Parathyroid adenoma (tissue), 2 donors: ENCODE data around the gene MIX23.

Source experiments
- H2AFZ ChIP-seq: fragments of 300-600 bp; sonication (generic); one replicate; pipeline ENCODE4 v1.7.0; 2017; ENCODE audit warnings: antibody characterized with exemption, mild to moderate bottlenecking
- H3K27ac ChIP-seq: fragments of 300-600 bp; sonication (generic); one replicate; pipeline ENCODE4 v1.7.0; 2017
- H3K27me3 ChIP-seq: fragments of 300-600 bp; sonication (generic); one replicate; pipeline ENCODE4 v1.7.0; 2017; ENCODE audit warnings: low read length; ENCODE audit not compliant: control insufficient read depth, insufficient read depth
- H3K36me3 ChIP-seq: fragments of 300-600 bp; sonication (generic); one replicate; pipeline ENCODE4 v1.7.0; 2017; ENCODE audit warnings: low read length; ENCODE audit not compliant: control insufficient read depth, insufficient read depth
- H3K4me1 ChIP-seq: fragments of 300-600 bp; sonication (generic); one replicate; pipeline ENCODE4 v1.7.0; 2017; ENCODE audit warnings: control low read depth
- H3K4me2 ChIP-seq: fragments of 300-600 bp; sonication (generic); one replicate; pipeline ENCODE4 v1.7.0; 2017; ENCODE audit warnings: low read length
- H3K4me3 ChIP-seq: fragments of 300-600 bp; sonication (generic); one replicate; pipeline ENCODE4 v1.7.0; 2017; ENCODE audit warnings: low read depth, low read length
- H3K79me2 ChIP-seq: fragments of 300-600 bp; sonication (generic); one replicate; pipeline ENCODE4 v1.7.0; 2017; ENCODE audit warnings: control low read depth
- H3K9ac ChIP-seq: fragments of 300-600 bp; sonication (generic); one replicate; pipeline ENCODE4 v1.7.0; 2017; ENCODE audit warnings: mild to moderate bottlenecking
- H3K9me3 ChIP-seq: fragments of 300-600 bp; sonication (generic); one replicate; pipeline ENCODE4 v1.7.0; 2017; ENCODE audit warnings: low read length; ENCODE audit not compliant: control insufficient read depth
- TF ChIP-seq, protein P1 (sequence below): fragments of 300-600 bp; sonication (generic); IDR thresholded peaks from one replicate; pipeline ENCODE4 v1.7.0; 2017; ENCODE audit warnings: antibody characterized with exemption, mild to moderate bottlenecking
- donor health status: primary hyperparathyroidism.

MIX23 gene

DNA sequence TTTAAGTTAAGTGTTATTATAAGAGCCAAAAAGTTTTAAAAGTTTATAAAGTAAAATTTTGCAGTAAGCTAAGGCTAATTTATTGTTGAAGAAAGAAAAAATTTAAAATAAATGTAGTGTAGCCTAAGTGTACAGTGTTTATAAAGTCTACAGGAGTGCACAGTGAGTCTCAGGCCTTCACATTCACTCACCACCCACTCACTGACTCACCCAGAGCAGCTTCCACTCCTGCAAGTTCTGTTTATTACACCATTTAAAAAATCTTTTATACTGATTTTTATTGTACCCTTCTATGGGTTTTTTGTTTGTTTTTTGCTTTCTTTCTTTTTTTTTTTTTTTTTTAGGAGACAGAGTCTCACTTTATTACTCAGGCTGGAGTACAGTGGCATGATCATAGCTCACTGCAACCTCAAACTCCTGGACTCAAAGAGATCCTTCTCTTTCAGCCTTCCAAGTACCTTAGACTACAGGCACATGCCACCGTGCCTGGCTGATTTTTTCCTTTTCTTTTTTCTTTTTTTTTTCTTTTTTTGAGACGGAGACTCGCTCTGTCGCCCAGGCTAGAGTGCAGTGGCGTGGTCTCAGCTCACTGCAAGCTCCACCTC, 32.1 kb downstream of the MIX23 start:
- Histone ChIP-seq H3K4me3 (no peak overlapping the region), H3K36me3 (no peaks in the 10 kb centered on the region), H3K4me2 (no peak overlapping the region), H2AFZ (no peak overlapping the region), H3K4me1 (peaks cover 14% of the 10 kb centered on the region), H3K9ac (no peak overlapping the region), H3K27ac (no peak overlapping the region), H3K9me3 (no peaks in the 10 kb centered on the region), H3K27me3 (no peaks in the 10 kb centered on the region), H3K79me2 (no peaks in the 10 kb centered on the region)
- TF ChIP-seq, protein P1, sequence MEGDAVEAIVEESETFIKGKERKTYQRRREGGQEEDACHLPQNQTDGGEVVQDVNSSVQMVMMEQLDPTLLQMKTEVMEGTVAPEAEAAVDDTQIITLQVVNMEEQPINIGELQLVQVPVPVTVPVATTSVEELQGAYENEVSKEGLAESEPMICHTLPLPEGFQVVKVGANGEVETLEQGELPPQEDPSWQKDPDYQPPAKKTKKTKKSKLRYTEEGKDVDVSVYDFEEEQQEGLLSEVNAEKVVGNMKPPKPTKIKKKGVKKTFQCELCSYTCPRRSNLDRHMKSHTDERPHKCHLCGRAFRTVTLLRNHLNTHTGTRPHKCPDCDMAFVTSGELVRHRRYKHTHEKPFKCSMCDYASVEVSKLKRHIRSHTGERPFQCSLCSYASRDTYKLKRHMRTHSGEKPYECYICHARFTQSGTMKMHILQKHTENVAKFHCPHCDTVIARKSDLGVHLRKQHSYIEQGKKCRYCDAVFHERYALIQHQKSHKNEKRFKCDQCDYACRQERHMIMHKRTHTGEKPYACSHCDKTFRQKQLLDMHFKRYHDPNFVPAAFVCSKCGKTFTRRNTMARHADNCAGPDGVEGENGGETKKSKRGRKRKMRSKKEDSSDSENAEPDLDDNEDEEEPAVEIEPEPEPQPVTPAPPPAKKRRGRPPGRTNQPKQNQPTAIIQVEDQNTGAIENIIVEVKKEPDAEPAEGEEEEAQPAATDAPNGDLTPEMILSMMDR: no peak

- H3K79me2 ChIP-seq: no peaks in the 10 kb centered on the region
- no peaks in the 10 kb centered on the region for H3K9me3 ChIP-seq
- no peak overlapping the region for H3K9ac ChIP-seq
- H3K27ac ChIP-seq: no peak overlapping the region
- H3K4me3 ChIP-seq: no peak overlapping the region
- peaks cover 11% of the 10 kb centered on the region for H3K4me1 ChIP-seq
- TF ChIP-seq, protein P1: no peak
- H2AFZ ChIP-seq: no peak overlapping the region
- H3K27me3 ChIP-seq: no peaks in the 10 kb centered on the region
- H3K36me3 ChIP-seq: no peaks in the 10 kb centered on the region
- no peak overlapping the region for H3K4me2 ChIP-seq
These were observed 33.9 kb downstream of the MIX23 start for GRCh38 chr3:122349171-122349570.

DNA sequence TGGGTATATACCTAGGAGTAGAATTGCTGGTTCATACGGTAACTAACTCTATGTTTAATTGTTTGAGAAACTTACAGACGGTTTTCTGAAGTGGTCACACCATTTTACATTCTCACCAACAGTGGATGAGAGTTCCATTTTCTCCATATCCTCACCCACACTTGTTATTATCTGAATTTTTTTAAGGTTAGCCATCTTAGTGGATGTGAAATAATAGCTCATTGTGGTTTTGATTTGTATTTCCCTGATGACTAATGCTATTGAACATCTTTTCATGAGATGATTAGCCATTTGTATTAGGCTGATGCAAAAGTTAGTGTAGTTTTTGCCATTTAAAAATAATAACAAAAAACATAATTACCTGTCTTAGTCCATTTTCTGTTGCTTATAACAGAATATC, 39.4 kb downstream of the MIX23 start:
- no peak overlapping the region for H3K4me2 ChIP-seq
- TF ChIP-seq, protein P1: no peak
- no peaks in the 10 kb centered on the region for H3K36me3 ChIP-seq
- H3K4me3 ChIP-seq: no peak overlapping the region
- H2AFZ ChIP-seq: no peak overlapping the region
- no peaks in the 10 kb centered on the region for H3K4me1 ChIP-seq
- H3K27me3 ChIP-seq: no peaks in the 10 kb centered on the region
- H3K79me2 ChIP-seq: no peaks in the 10 kb centered on the region
- no peak overlapping the region for H3K27ac ChIP-seq
- H3K9ac ChIP-seq: no peak overlapping the region
- H3K9me3 ChIP-seq: no peaks in the 10 kb centered on the region

GRCh38 chr3:122342803-122343202, 40.2 kb downstream of the MIX23 start:
- no peaks in the 10 kb centered on the region for H3K36me3 ChIP-seq
- TF ChIP-seq, protein P1: no peak
- H3K4me2 ChIP-seq: no peak overlapping the region

GRCh38 chr3:122332551-122332950, 50.5 kb downstream of the MIX23 start:
- H3K9ac ChIP-seq: no peak overlapping the region
- H3K27ac ChIP-seq: no peak overlapping the region
- no peak overlapping the region for H3K4me3 ChIP-seq
- H2AFZ ChIP-seq: no peak overlapping the region
- no peaks in the 10 kb centered on the region for H3K36me3 ChIP-seq
- H3K27me3 ChIP-seq: no peaks in the 10 kb centered on the region
- no peaks in the 10 kb centered on the region for H3K4me1 ChIP-seq
- no peaks in the 10 kb centered on the region for H3K9me3 ChIP-seq
- TF ChIP-seq, protein P1: no peak
- no peaks in the 10 kb centered on the region for H3K79me2 ChIP-seq
- no peak overlapping the region for H3K4me2 ChIP-seq

More at GRCh38 chr3:122342803-122343202, 40.2 kb downstream of the MIX23 start:
- Histone ChIP-seq H3K9ac (no peak overlapping the region), H2AFZ (no peak overlapping the region), H3K27ac (no peak overlapping the region), H3K79me2 (no peaks in the 10 kb centered on the region), H3K27me3 (no peaks in the 10 kb centered on the region), H3K4me3 (no peak overlapping the region), H3K4me1 (no peaks in the 10 kb centered on the region), H3K9me3 (no peaks in the 10 kb centered on the region)
